Mesendoderm (in vitro differentiated cells): ENCODE data around the gene FUOM.

Experiments used
- DNase-seq: peaks from one replicate; pipeline ENCODE4 v3.0.0; 2013
- H2AK5ac ChIP-seq: 2 replicates; pipeline ENCODE4 v1.6.1; 2013; ENCODE audit warnings: low read length, inconsistent platforms
- H2BK120ac ChIP-seq: 2 replicates; pipeline ENCODE4 v1.6.1; 2013; ENCODE audit warnings: low read depth, mild to moderate bottlenecking, low read length, moderate library complexity, mixed read lengths
- H2BK15ac ChIP-seq: replicated peaks from 2 replicates; pipeline ENCODE4 v1.6.1; 2013; ENCODE audit warnings: low read depth, mild to moderate bottlenecking, moderate library complexity
- H2BK5ac ChIP-seq: 2 replicates; pipeline ENCODE4 v1.6.1; 2013; ENCODE audit warnings: low read length, inconsistent platforms
- H3K18ac ChIP-seq: 2 replicates; pipeline ENCODE4 v1.6.1; 2013; ENCODE audit warnings: mild to moderate bottlenecking, low read length, mixed read lengths
- H3K23ac ChIP-seq: one replicate; pipeline ENCODE4 v1.6.1; 2013; ENCODE audit warnings: low read length
- H3K27ac ChIP-seq: 2 replicates; pipeline ENCODE4 v1.5.1; 2013; ENCODE audit warnings: low read depth, mild to moderate bottlenecking, inconsistent platforms, low read length, moderate library complexity
- H3K27me3 ChIP-seq: 2 replicates; pipeline ENCODE4 v1.6.1; 2013; ENCODE audit warnings: low read length, control low read depth, mild to moderate bottlenecking, inconsistent platforms; ENCODE audit not compliant: insufficient read depth, poor library complexity
- H3K36me3 ChIP-seq: 2 replicates; pipeline ENCODE4 v1.6.1; 2013; ENCODE audit warnings: low read length, inconsistent platforms; ENCODE audit not compliant: control insufficient read depth, insufficient read depth
- H3K4ac ChIP-seq: one replicate; pipeline ENCODE4 v1.6.1; 2013; ENCODE audit warnings: low read depth, mild to moderate bottlenecking, low read length, moderate library complexity
- H3K4me1 ChIP-seq: 2 replicates; pipeline ENCODE4 v1.6.1; 2013; ENCODE audit warnings: low read depth, low read length, inconsistent platforms; ENCODE audit not compliant: control insufficient read depth
- H3K4me2 ChIP-seq: 2 replicates; pipeline ENCODE4 v1.6.1; 2013; ENCODE audit warnings: low read length
- H3K4me3 ChIP-seq: 2 replicates; pipeline ENCODE4 v1.5.1; 2013; ENCODE audit warnings: mild to moderate bottlenecking, low read length
- H3K56ac ChIP-seq: one replicate; pipeline ENCODE4 v1.6.1; 2013; ENCODE audit warnings: low read length
- H3K79me1 ChIP-seq: 2 replicates; pipeline ENCODE4 v1.6.1; 2013; ENCODE audit warnings: low read length, inconsistent platforms
- H3K79me2 ChIP-seq: 2 replicates; pipeline ENCODE4 v1.6.1; 2013; ENCODE audit warnings: mild to moderate bottlenecking, low read length; ENCODE audit not compliant: control insufficient read depth, insufficient read depth
- H3K9ac ChIP-seq: 2 replicates; pipeline ENCODE4 v1.6.1; 2013; ENCODE audit warnings: low read length, inconsistent platforms
- H4K5ac ChIP-seq: one replicate; pipeline ENCODE4 v1.6.1; 2013; ENCODE audit warnings: low read length
- H4K8ac ChIP-seq: one replicate; pipeline ENCODE4 v1.6.1; 2013; ENCODE audit warnings: low read depth, mild to moderate bottlenecking, control low read depth, low read length, moderate library complexity
- WGBS: extraction: QIAGEN DNeasy Blood & Tissue Kit; methylation state at CpG from one replicate; pipeline ENCODE4 v1.1.7; 2013; ENCODE audit warnings: low lambda C conversion rate, missing lambda C conversion rate; ENCODE audit not compliant: insufficient coverage; ENCODE audit errors: extremely low coverage; 5-methylcytosine and 5-hydroxymethylcytosine counted together

Gene FUOM

GRCh38 chr10:133349577-133350011, 8.2 kb downstream of the FUOM start:
- no peak overlapping the region for H4K5ac ChIP-seq
- H3K36me3 ChIP-seq = no peaks in the 10 kb centered on the region
- H2BK15ac ChIP-seq = no peak overlapping the region
- H2AK5ac ChIP-seq = no peak overlapping the region
- no peak overlapping the region for H3K18ac ChIP-seq
- H3K4me2 ChIP-seq = no peak overlapping the region
- H3K9ac ChIP-seq = no peak overlapping the region
- H3K4me3 ChIP-seq = no peak overlapping the region
- H3K23ac ChIP-seq = no peak overlapping the region
- no peak overlapping the region for H3K4ac ChIP-seq
- H3K4me1 ChIP-seq = no peaks in the 10 kb centered on the region
- no peak for DNase-seq
- WGBS = no CpG with 5 or more reads among the region's 9 CpGs
- H2BK120ac ChIP-seq = no peak overlapping the region
- H3K27me3 ChIP-seq = no peaks in the 10 kb centered on the region
- H4K8ac ChIP-seq = no peak overlapping the region
- H3K79me1 ChIP-seq = no peaks in the 10 kb centered on the region
- no peaks in the 10 kb centered on the region for H3K79me2 ChIP-seq
- no peak overlapping the region for H3K27ac ChIP-seq
- H3K56ac ChIP-seq = no peak overlapping the region
- no peak overlapping the region for H2BK5ac ChIP-seq

- H3K27ac ChIP-seq = no peak overlapping the region
- no peaks in the 10 kb centered on the region for H3K79me2 ChIP-seq
- no peak overlapping the region for H2BK5ac ChIP-seq
- H3K27me3 ChIP-seq = no peaks in the 10 kb centered on the region
- H3K9ac ChIP-seq = no peak overlapping the region
- H3K56ac ChIP-seq = no peak overlapping the region
- H3K36me3 ChIP-seq = no peaks in the 10 kb centered on the region
- H3K4me2 ChIP-seq = no peak overlapping the region
- no peak overlapping the region for H4K8ac ChIP-seq
- H2BK120ac ChIP-seq = no peak overlapping the region
- WGBS = 100% methylated on average over 2 of the region's 8 CpGs
- H2AK5ac ChIP-seq = no peak overlapping the region
- H4K5ac ChIP-seq = no peak overlapping the region
- H3K79me1 ChIP-seq = no peaks in the 10 kb centered on the region
- no peak overlapping the region for H3K23ac ChIP-seq
- H2BK15ac ChIP-seq = no peak overlapping the region
- no peak overlapping the region for H3K18ac ChIP-seq
- H3K4me3 ChIP-seq = no peak overlapping the region
- no peaks in the 10 kb centered on the region for H3K4me1 ChIP-seq
- H3K4ac ChIP-seq = no peak overlapping the region
- no peak for DNase-seq
These were observed 8.7 kb downstream of the FUOM start for GRCh38 chr10:133349160-133349568.

DNA sequence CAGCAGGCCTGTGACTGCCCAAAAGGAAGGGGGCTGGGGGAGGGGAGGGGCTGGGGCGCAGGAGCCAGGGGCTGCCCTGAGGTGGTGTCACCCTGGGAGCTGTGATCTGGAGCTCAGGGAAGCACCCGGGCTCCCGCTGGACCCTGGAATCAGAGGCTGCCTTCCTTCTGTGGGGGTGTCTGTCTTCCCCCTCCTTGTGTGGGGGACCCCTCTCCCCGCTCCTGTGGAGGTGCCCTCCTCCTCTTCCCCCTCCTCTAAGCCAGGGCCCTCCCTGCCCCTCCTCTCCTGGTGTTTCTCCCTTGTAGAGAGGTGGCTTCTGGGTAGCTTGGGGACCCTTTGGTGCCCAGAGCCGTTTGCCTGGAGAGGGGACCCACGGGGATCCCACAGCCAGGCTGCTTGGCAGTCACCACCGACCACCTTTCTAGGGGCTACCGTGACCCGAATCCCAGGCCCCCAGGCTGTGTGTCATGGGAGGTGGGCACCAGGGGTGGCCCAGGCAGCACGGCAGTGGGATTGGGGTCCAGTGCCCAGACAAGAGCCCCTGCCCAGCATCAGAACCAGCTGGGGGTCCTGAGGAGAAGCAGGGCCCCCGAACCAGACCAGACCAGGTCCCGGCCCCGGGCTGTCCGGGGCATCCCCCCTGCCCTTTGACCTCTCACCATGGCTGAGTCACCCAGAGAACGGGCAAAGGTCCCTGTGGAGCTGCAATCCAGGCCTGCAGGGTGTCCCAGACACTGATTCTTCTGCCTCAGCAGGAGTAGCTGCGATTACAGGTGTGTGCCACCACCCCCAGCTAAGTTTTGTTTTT, 9.9 kb downstream of the FUOM start:
- H3K4me1 ChIP-seq = no peaks in the 10 kb centered on the region
- H4K5ac ChIP-seq = no peak overlapping the region
- H3K4ac ChIP-seq = no peak overlapping the region
- H4K8ac ChIP-seq = no peak overlapping the region
- H3K56ac ChIP-seq = no peak overlapping the region
- no peak for DNase-seq
- no peaks in the 10 kb centered on the region for H3K79me2 ChIP-seq
- no peak overlapping the region for H3K23ac ChIP-seq
- no peaks in the 10 kb centered on the region for H3K79me1 ChIP-seq
- no peak overlapping the region for H2AK5ac ChIP-seq
- no peak overlapping the region for H3K4me3 ChIP-seq
- no peak overlapping the region for H3K9ac ChIP-seq
- H3K4me2 ChIP-seq = no peak overlapping the region
- no peaks in the 10 kb centered on the region for H3K27me3 ChIP-seq
- WGBS = no CpG with 5 or more reads among the region's 16 CpGs
- H2BK120ac ChIP-seq = no peak overlapping the region
- no peak overlapping the region for H2BK15ac ChIP-seq
- H3K36me3 ChIP-seq = no peaks in the 10 kb centered on the region
- no peak overlapping the region for H3K27ac ChIP-seq
- no peak overlapping the region for H2BK5ac ChIP-seq
- H3K18ac ChIP-seq = no peak overlapping the region

DNA sequence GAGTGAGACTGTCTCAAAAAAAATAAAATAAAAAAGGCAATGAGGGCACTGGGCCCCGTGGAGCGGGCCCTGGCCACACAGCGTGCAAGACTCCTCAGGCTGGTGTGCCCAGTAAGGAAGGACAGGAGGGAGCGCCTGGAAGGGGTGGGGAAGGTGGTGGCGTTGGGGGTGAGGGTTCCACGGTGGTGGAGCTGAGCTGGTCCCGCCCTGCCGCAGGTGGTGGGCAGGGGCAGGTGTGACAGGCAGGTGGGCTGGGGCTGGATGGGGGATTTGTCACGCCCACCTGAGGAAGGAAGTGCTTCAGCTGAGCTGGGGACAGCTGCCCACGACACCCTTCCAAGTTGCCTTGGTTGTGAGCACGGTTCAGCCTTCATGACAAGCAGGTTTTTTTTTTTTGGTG, 11.4 kb downstream of the FUOM start:
- H4K8ac ChIP-seq = no peak overlapping the region
- H2BK120ac ChIP-seq = no peak overlapping the region

DNA sequence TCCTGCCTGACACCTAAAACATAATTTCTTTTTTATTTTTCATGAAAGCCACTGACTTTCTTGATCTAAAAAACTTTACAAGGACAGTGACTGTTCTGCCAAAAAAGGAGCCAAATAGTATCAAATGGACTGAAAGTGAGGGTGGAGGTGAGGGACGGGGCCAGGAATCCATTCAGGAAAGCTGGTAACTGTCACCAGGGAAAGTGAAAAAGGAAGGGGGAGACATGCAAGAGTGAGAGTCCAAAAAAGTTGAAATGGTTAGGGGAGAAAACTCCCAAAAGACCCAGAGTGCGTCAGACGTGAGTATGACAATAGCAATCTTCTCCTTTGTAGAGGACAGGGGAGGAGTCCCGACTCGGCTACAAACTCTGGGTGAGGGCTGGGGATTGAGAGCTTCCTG, 13.6 kb downstream of the FUOM start:
- H3K36me3 ChIP-seq = no peaks in the 10 kb centered on the region
- no peak overlapping the region for H2BK120ac ChIP-seq
- H3K56ac ChIP-seq = no peak overlapping the region
- no peak overlapping the region for H3K18ac ChIP-seq
- no peak overlapping the region for H4K5ac ChIP-seq
- no peaks in the 10 kb centered on the region for H3K27me3 ChIP-seq
- no peak overlapping the region for H3K4me3 ChIP-seq
- H3K79me2 ChIP-seq = no peaks in the 10 kb centered on the region
- no peak overlapping the region for H2AK5ac ChIP-seq
- no peak overlapping the region for H2BK15ac ChIP-seq
- H3K4me2 ChIP-seq = no peak overlapping the region
- no peak for DNase-seq
- no peak overlapping the region for H3K9ac ChIP-seq
- H3K4ac ChIP-seq = no peak overlapping the region
- no CpG with 5 or more reads among the region's 5 CpGs for WGBS
- H3K23ac ChIP-seq = no peak overlapping the region
- no peaks in the 10 kb centered on the region for H3K79me1 ChIP-seq
- no peak overlapping the region for H4K8ac ChIP-seq
- no peaks in the 10 kb centered on the region for H3K4me1 ChIP-seq
- H3K27ac ChIP-seq = no peak overlapping the region
- no peak overlapping the region for H2BK5ac ChIP-seq

More for the DNA sequence above, 11.4 kb downstream of the FUOM start:
- no CpG with 5 or more reads among the region's 11 CpGs for WGBS
- Histone ChIP-seq H3K27ac (no peak overlapping the region), H3K79me1 (no peaks in the 10 kb centered on the region), H3K4ac (no peak overlapping the region), H3K18ac (no peak overlapping the region), H3K4me3 (no peak overlapping the region), H3K9ac (no peak overlapping the region), H3K23ac (no peak overlapping the region), H3K4me1 (no peaks in the 10 kb centered on the region), H3K36me3 (no peaks in the 10 kb centered on the region), H3K27me3 (no peaks in the 10 kb centered on the region), H2BK15ac (no peak overlapping the region), H3K56ac (no peak overlapping the region), H3K79me2 (no peaks in the 10 kb centered on the region), H3K4me2 (no peak overlapping the region), H4K5ac (no peak overlapping the region), H2AK5ac (no peak overlapping the region), H2BK5ac (no peak overlapping the region)
- DNase-seq = no peak

GRCh38 chr10:133343558-133343957, 14.3 kb downstream of the FUOM start:
- Histone ChIP-seq H3K56ac (no peak overlapping the region), H3K36me3 (no peaks in the 10 kb centered on the region), H3K23ac (no peak overlapping the region), H3K4me1 (no peaks in the 10 kb centered on the region), H2BK15ac (no peak overlapping the region), H2AK5ac (no peak overlapping the region), H3K4me3 (no peak overlapping the region), H3K9ac (no peak overlapping the region), H3K27ac (no peak overlapping the region), H3K79me2 (no peaks in the 10 kb centered on the region), H3K4ac (no peak overlapping the region), H4K5ac (no peak overlapping the region), H3K4me2 (no peak overlapping the region), H3K79me1 (no peaks in the 10 kb centered on the region), H3K27me3 (no peaks in the 10 kb centered on the region), H4K8ac (no peak overlapping the region), H2BK5ac (no peak overlapping the region), H3K18ac (no peak overlapping the region), H2BK120ac (no peak overlapping the region)
- DNase-seq = no peak
- WGBS = no CpG with 5 or more reads among the region's 9 CpGs
